IMR-90 (cell line): ENCODE measurements around the gene NTNG2. TPM values are rescaled to one million over a fixed set of nuclear protein-coding genes. Genes with fewer than 3 reads are reported as not detected.

Experiments
- ATAC-seq: fragments of 200-7000 bp; cut with Tn5 transposase; 2 replicates; pipeline ENCODE4 v1.9.1; 2020; ENCODE audit warnings: low read depth, mild to moderate bottlenecking, moderate library complexity
- BruUV-seq: library from RNA; stranded (reverse); fragments of 400-500 nt; replicated peaks from 2 replicates; lab custom pipeline; 2021; lab: Mats Ljungman, UMichigan
- CTCF ChIA-PET: fragments of 300-600 bp; formaldehyde crosslinking; extraction: SDS; loops from one replicate; lab custom pipeline; 2021; ENCODE audit warnings: antibody characterized with exemption; lab: Yijun Ruan, JAX
- POLR2A ChIA-PET: fragments of 300-600 bp; sonication (Branson Sonifier 250); formaldehyde crosslinking; loops from one replicate; lab custom pipeline; 2022; ENCODE audit warnings: antibody characterized with exemption; ENCODE audit not compliant: unreplicated experiment; lab: Charles Lee
- DNase-seq: peaks from one replicate; pipeline ENCODE4 v3.0.0; 2013
- H2AFZ ChIP-seq: replicated peaks from 2 replicates; pipeline ENCODE3; 2013; ENCODE audit warnings: low read length, mild to moderate bottlenecking; ENCODE audit not compliant: poor library complexity
- H2AK5ac ChIP-seq: 2 replicates; pipeline ENCODE4 v1.6.1; 2013; ENCODE audit warnings: low read depth, low read length, inconsistent platforms
- H2AK9ac ChIP-seq: replicated peaks from 2 replicates; pipeline ENCODE3; 2013; ENCODE audit warnings: mild to moderate bottlenecking, low read depth, low read length, moderate library complexity; ENCODE audit not compliant: poor library complexity
- H2BK120ac ChIP-seq: 2 replicates; pipeline ENCODE4 v1.6.1; 2013; ENCODE audit warnings: low read depth, low read length, inconsistent platforms
- H2BK15ac ChIP-seq: 3 replicates; pipeline ENCODE4 v1.6.1; 2013; ENCODE audit warnings: low read depth, low read length, inconsistent platforms
- H2BK20ac ChIP-seq: 2 replicates; pipeline ENCODE4 v1.6.1; 2013; ENCODE audit warnings: low read depth, mild to moderate bottlenecking, inconsistent platforms, low read length, moderate library complexity
- H2BK5ac ChIP-seq: 2 replicates; pipeline ENCODE4 v1.6.1; 2013; ENCODE audit warnings: mild to moderate bottlenecking, low read depth, low read length, inconsistent platforms; ENCODE audit not compliant: poor library complexity, severe bottlenecking
- H3K14ac ChIP-seq: replicated peaks from 2 replicates; pipeline ENCODE4 v1.6.1; 2013; ENCODE audit warnings: low read depth, low read length, inconsistent platforms
- H3K18ac ChIP-seq: 2 replicates; pipeline ENCODE4 v1.6.1; 2013; ENCODE audit warnings: low read depth, low read length, control low read depth
- H3K23ac ChIP-seq: 2 replicates; pipeline ENCODE4 v1.6.1; 2013; ENCODE audit warnings: low read depth, low read length, inconsistent platforms
- H3K27ac ChIP-seq: 2 replicates; pipeline ENCODE4 v1.5.1; 2013; ENCODE audit warnings: mild to moderate bottlenecking, control low read depth, low read length; ENCODE audit not compliant: insufficient read depth
- H3K27me3 ChIP-seq: 2 replicates; pipeline ENCODE4 v1.6.1; 2013; ENCODE audit warnings: low read length; ENCODE audit not compliant: control insufficient read depth, insufficient read depth
- H3K36me3 ChIP-seq: 2 replicates; pipeline ENCODE4 v1.6.1; 2013; ENCODE audit warnings: low read length, mixed read lengths; ENCODE audit not compliant: control insufficient read depth, insufficient read depth
- H3K4ac ChIP-seq: 2 replicates; pipeline ENCODE4 v1.6.1; 2013; ENCODE audit warnings: low read depth, low read length, inconsistent platforms
- H3K4me1 ChIP-seq: 2 replicates; pipeline ENCODE4 v1.6.1; 2013; ENCODE audit warnings: low read length, mixed read lengths; ENCODE audit not compliant: control insufficient read depth, insufficient read depth
- H3K4me2 ChIP-seq: 2 replicates; pipeline ENCODE4 v1.6.1; 2013; ENCODE audit warnings: low read depth, mild to moderate bottlenecking, control low read depth, low read length, moderate library complexity
- H3K4me3 ChIP-seq: 2 replicates; pipeline ENCODE4 v1.5.1; 2013; ENCODE audit warnings: low read depth, mild to moderate bottlenecking, control low read depth, low read length, moderate library complexity; ENCODE audit not compliant: insufficient read depth
- H3K56ac ChIP-seq: 2 replicates; pipeline ENCODE4 v1.6.1; 2013; ENCODE audit warnings: low read length, inconsistent platforms; ENCODE audit not compliant: insufficient read depth; ENCODE audit errors: extremely low read depth
- H3K79me1 ChIP-seq, 2 experiments: 2 replicates each; pipeline ENCODE4 v1.6.1; 2013; ENCODE audit warnings: low read length in 2 of 2, inconsistent platforms in 1 of 2, low read depth in 1 of 2
- H3K9ac ChIP-seq: 2 replicates; pipeline ENCODE4 v1.6.1; 2013; ENCODE audit warnings: low read depth, low read length, control low read depth
- H3K9me1 ChIP-seq: 2 replicates; pipeline ENCODE4 v1.6.1; 2013; ENCODE audit warnings: low read length, inconsistent platforms; ENCODE audit not compliant: insufficient read depth
- H3K9me3 ChIP-seq: 2 replicates; pipeline ENCODE4 v1.6.1; 2013; ENCODE audit warnings: low read length; ENCODE audit not compliant: control insufficient read depth, insufficient read depth
- H4K20me1 ChIP-seq: 2 replicates; pipeline ENCODE4 v1.6.1; 2013; ENCODE audit warnings: low read length, inconsistent platforms; ENCODE audit not compliant: insufficient read depth
- H4K5ac ChIP-seq: 2 replicates; pipeline ENCODE4 v1.6.1; 2013; ENCODE audit warnings: mild to moderate bottlenecking, low read depth, low read length, control low read depth
- H4K8ac ChIP-seq, 2 experiments: 2 replicates each; pipeline ENCODE4 v1.6.1; 2013; ENCODE audit warnings: low read depth in 2 of 2, low read length in 2 of 2, control low read depth in 1 of 2, inconsistent platforms in 1 of 2
- H4K91ac ChIP-seq: 2 replicates; pipeline ENCODE4 v1.6.1; 2013; ENCODE audit warnings: low read depth, low read length, inconsistent platforms; ENCODE audit not compliant: insufficient read depth
- CTCF ChIP-seq: conservative IDR thresholded peaks from 2 replicates; pipeline ENCODE4 v1.5.1; 2012; ENCODE audit warnings: mild to moderate bottlenecking, low read depth, low read length, improper control_type of control experiment
- WGBS, 2 experiments: methylation state at CpG; one replicate each; pipeline versions ENCODE4 v1.1.5 to v1.1.7; 2013; ENCODE audit warnings: missing lambda C conversion rate in 2 of 2; ENCODE audit not compliant: insufficient read length in 1 of 2; ENCODE audit errors: extremely low coverage in 2 of 2; 5-methylcytosine and 5-hydroxymethylcytosine counted together
- dilution Hi-C: fragments of 300-500 bp; cut with HindIII; formaldehyde crosslinking; loops from one replicate; pipeline ENCODE4 v1.14.3; 2018; ENCODE audit warnings: low sequenced_read_pairs; ENCODE audit not compliant: unreplicated experiment
- in situ Hi-C: fragments of 300-500 bp; cut with MboI; formaldehyde crosslinking; loops from 3 replicates; pipeline ENCODE4 v1.14.3; 2019; ENCODE audit warnings: low sequenced_read_pairs, inconsistent platforms, mixed read lengths
- intact Hi-C: fragments of 100-400 bp; cut with micrococcal nuclease; formaldehyde crosslinking; loops from 2 replicates; pipeline ENCODE4 v1.10.0; 2022
- polyA plus RNA-seq, 3 experiments: library from polyadenylated mRNA; depleted of rRNA; stranded (reverse); fragments of >200 nt; gene quantifications; 2 replicates each; pipeline ENCODE4 v1.2.3, GENCODE V29; 2012; ENCODE audit warnings: low replicate concordance in 1 of 3
- total RNA-seq: library from RNA; depleted of rRNA; stranded (reverse); fragments of >200 nt; gene quantifications from 2 replicates; pipeline ENCODE4 v1.2.3, GENCODE V29; 2012

The NTNG2 gene
- total and polyA plus RNA-seq, 2 of the 4 experiments (the other 2 are of a cell fraction), result 0.54 to 0.84 TPM

- DNase-seq, result no peak
- ATAC-seq, result no peak
These were observed 83.0 kb downstream of the NTNG2 start for GRCh38 chr9:132244582-132245455.

More at GRCh38 chr9:132244582-132245455, 83.0 kb downstream of the NTNG2 start:
- Histone ChIP-seq H3K79me1 (no peaks in the 10 kb centered on the region), H3K27me3 (peaks cover 59% of the 10 kb centered on the region), H3K9ac (no peak overlapping the region), H3K4ac (no peak overlapping the region), H3K23ac (no peak overlapping the region), H3K4me2 (no peak overlapping the region), H2BK5ac (no peak overlapping the region), H2BK120ac (no peak overlapping the region), H2AFZ (no peak overlapping the region), H4K91ac (no peak overlapping the region), H2BK20ac (no peak overlapping the region), H3K27ac (no peak overlapping the region), H3K36me3 (no peaks in the 10 kb centered on the region), H2AK9ac (no peak overlapping the region), H3K56ac (no peak overlapping the region), H3K4me3 (no peak overlapping the region), H3K18ac (no peak overlapping the region), H4K20me1 (peaks cover 6% of the 10 kb centered on the region; the same call in 1 of the 2 replicates), H3K14ac (no peak overlapping the region), H4K8ac (no peak overlapping the region), H3K4me1 (peaks cover 5% of the 10 kb centered on the region), H3K9me3 (no peaks in the 10 kb centered on the region), H3K9me1 (no peaks in the 10 kb centered on the region), H4K5ac (no peak overlapping the region), H2AK5ac (no peak overlapping the region), H2BK15ac (no peak overlapping the region)
- in situ Hi-C loops (no loop called here), dilution Hi-C loops (no loop called here), intact Hi-C loops (no loop called here)
- TF ChIP-seq CTCF, result no peak
- 56% methylated on average over 5 of the region's 19 CpGs; no CpG with 5 or more reads in 1 of the 2 experiments for WGBS, 2 experiments
- BruUV-seq, result no TSS peak
- POLR2A ChIA-PET, result no interaction called here
- CTCF ChIA-PET, result no interaction called here
